Frontal cortex (tissue), 4 donors: ENCODE data around the gene CUEDC2. TPM values are rescaled to one million over a fixed set of nuclear protein-coding genes. Genes with fewer than 3 reads are reported as not detected.

Source experiments
- DNase-seq, 2 donors: peaks; one replicate each; pipeline ENCODE4 v3.0.0; 2012; ENCODE audit warnings: low spot score in 2 of 2
- FAIRE-seq: peaks from 2 replicates; lab custom pipeline; 2012; peaks lifted over from hg19 to GRCh38; lab: Jason Lieb, UNC
- total RNA-seq: library from RNA; depleted of rRNA; stranded (reverse); fragments of >200 nt; gene quantifications from one replicate; pipeline ENCODE4 v1.2.3, GENCODE V29; 2014
- donor health status: control.
- donor health status: control.
- donor health status: control.

CUEDC2 gene
- total RNA-seq, 1 donor from 2014 or later, result 53.0 TPM

DNA sequence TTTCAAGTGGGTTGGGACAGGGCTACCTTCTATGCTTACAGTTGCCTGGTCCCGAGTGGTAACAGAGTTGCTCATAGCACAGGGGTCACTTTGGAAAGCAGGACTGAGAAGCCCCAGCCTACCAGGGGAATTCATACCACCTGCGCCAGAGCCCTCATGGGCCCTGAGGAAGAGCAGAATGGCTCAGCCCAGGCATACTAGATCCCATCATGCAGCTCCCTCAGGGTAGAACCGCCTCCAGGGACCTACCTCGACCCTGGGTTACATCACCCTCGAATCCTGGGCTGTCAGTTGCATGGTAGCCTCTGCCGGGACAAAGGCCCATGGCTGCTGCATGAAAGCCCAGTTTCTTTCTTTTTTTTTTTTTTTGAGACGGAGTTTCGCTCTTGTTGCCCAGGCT lies 2.9 kb downstream of the CUEDC2 start:
- no peak for FAIRE-seq

GRCh38 chr10:102426803-102427287 lies 5.5 kb downstream of the CUEDC2 start:
- no peak for FAIRE-seq
- DNase-seq, result no peak

More for the DNA sequence above, 2.9 kb downstream of the CUEDC2 start:
- DNase-seq, result no peak

DNA sequence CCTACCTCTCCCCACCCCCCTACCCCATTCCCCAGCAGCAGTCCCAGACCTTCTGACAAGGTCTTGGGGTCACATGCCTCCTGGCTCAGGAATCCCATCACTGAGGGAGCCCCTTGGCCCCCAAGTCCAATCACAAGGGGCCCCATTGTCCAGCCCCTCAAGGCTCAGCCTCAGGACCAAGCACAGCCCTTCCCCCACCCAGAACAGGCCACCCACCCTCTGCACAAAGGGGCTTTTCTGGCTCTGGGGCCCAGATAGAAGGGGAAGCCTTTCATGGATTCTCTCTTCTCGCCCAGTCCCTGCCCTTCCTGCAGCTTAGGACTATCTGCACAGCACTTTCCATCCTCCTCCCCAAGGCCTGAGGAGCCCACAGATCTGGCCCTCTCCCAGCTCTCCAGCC lies 6.9 kb downstream of the CUEDC2 start:
- DNase-seq, result no peak
- no peak for FAIRE-seq

DNA sequence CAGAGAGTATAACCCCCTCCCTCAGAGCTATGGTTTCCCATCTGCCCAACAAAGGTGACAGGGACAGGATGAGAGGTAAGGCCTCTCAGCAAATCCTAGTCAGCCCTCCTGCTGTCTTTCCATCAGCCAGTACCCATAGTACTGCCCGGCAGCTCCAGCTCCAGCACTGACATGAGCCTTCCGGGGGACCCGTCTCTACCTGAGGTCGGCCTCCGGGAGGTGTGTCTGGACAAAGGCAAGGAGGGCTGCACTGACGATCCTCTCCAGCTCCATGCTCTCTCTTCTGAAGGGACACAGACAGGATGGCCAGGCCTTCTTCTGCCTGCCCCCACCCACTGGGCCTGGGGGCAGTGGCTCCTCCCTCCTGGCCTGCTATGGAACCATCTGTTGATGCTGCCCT lies 7.5 kb downstream of the CUEDC2 start:
- DNase-seq (no peak), FAIRE-seq (no peak)

DNA sequence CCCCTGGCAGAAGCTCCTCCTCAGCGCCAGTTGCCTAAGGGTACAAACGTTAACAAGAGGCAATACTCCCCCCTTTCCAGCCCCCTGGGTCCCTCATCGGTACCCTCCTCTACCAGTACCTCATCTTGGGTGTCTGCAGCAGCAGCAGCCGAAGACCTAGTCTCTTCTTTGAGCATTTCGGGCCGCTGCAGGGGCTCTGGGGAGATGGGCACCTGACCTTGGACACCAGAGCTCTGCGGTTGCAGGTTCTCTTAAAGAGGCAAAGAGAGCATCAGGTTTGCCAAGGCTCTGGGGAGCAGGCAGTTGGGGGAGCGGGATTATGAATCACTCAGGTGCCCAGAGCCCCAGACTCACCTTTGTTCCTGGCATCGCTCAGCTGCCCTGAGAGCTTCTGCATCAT lies 8.2 kb downstream of the CUEDC2 start:
- FAIRE-seq (no peak), DNase-seq (no peak)

- FAIRE-seq, result no peak
These were observed 8.9 kb downstream of the CUEDC2 start for GRCh38 chr10:102423372-102423968.

DNA sequence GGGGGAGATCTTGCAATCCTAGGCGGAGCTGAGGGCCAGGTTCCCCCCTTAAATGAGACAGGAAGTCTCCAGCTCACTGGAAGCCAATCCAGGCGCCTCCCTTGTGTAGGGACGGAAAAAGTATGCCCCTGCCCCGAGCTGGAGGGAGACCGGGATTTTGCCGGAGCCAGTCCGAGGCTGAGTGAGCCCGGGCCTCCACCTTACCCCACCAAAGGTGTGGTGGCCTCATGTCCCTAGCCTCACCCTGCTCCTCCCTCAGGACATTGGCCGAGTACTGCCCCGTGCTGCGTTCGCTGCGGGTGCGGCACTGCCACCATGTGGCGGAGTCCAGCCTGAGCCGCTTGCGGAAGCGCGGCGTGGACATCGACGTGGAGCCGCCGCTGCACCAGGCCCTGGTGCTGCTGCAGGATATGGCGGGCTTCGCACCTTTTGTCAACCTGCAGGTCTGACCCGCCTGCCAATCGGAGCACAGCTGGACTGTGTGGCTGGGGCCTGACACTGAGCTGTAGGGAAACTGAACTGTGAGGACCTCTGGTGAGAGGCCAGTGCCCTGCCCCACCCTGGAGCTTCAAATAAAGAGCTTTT lies 9.7 kb downstream of the CUEDC2 start:
- DNase-seq (peak; percentile 71 to 77), FAIRE-seq (no peak)

More at GRCh38 chr10:102423372-102423968, 8.9 kb downstream of the CUEDC2 start:
- no peak for DNase-seq

GRCh38 chr10:102421757-102422512 lies 10.4 kb downstream of the CUEDC2 start:
- DNase-seq, result peak in 1 of 2 donors; percentile 17
- FAIRE-seq, result no peak

GRCh38 chr10:102421507-102421756 lies 10.9 kb downstream of the CUEDC2 start:
- FAIRE-seq (no peak), DNase-seq (no peak)

DNA sequence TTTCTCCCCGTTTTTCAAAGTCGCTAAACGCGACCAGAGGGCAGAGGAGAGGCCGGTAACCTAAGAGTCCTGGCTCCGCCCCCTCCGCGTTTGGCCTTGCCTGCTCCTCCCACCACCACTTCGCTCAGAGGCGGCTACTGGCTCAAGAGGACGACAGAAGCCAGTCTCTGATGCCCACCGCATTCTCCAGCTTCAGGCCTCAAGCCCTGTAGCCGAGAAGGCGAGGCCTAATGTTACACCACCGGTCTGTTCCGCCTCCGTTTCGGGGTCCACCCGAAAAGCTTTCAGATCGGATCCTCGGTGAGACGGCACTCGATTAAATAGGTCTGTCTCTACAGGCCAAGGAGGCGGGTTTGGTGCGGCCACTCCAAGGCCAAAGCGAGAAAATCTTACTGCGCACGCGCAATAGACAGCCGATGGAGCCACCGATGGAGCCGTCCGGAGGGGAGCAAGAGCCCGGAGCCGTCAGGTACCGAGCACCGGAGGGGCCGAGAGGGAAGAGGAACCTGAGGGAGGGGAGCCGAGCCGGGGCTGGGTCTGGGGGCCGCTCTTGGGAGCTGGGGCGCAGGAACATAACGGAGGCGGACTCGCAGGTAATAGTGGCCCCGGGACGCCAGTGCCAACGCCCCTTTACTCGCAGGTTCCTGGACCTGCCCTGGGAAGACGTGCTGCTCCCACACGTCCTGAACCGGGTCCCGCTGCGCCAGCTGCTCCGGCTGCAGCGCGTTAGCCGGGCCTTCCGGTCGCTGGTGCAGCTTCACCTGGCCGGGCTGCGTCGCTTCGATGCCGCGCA lies 11.5 kb downstream of the CUEDC2 start, which contains the start of gene FBXL15:
TSS of gene FBXL15 (plus strand) at position 123 of the 793 bp plus-strand sequence. CDS start at position 417, 294 bp downstream.
- DNase-seq (peak; percentile 93 to 97), FAIRE-seq (no peak)

DNA sequence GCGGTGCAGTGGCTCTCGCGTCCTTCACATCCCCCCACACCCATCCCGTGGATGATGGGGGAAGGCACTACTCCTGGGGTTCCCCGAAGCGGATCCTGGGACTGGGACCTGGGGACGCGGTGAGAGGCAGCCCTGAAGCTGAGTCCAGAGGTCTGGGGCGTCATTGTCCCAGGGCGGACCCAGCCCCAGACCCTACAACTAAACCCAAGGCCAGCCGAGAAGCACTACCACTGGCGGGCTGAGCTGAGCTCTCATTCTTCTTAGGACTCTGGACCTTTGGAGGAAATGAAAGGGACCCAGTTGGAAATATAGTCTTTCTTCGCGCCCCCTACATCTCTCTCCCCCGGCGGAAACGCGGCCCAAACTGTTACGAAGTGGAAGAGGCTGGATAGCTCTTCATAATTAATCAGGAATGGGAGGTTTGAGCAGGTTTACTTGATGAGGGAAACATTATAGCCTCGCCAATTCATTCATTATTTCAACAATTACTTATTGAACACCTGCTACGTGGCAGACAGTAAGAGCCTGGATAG lies 12.1 kb downstream of the CUEDC2 start:
- DNase-seq, result no peak
- no peak for FAIRE-seq

DNA sequence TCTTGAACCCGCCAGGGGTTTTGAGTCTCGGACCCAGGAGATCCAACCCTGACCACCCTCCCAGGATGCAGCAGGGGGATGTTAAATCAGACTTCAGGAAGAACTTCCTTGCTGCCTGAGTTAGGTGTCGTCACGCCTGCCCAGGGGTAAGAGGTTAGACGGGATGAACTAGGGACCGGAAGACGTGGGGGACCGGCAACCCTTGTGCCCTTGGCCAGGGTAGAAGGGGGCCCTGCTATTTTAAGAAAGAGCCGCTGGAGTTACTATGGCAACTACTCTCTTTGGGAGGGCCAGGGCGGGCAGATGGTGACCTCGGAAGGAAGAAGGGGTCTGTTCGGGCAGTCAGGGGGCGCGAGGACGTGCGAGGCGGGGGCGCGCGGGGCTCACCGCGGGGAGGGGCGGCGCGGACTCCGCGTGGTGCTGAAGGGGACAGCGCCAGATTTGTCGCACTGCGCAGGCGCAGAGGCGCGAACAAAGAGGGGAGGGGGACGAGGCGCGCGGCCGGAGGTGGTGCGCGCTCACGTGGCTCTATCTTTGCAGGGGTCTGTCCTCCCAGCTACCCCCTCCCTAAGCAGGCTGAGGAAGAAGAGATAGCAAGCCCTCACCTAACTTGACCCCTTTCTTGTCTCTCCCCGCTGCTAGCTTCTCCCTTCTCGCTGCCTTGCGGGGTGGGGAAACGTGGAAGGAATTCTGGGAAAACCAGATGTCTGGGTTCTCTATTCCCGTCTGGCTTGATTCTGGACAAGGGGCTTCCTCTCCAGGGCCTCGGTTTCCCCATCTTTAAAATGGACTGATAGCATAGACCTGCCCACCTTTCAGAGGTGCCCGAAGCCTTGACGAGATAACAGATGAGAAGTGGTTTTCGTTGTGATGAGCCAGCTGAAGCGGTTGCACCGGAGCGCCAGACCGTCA lies 12.8 kb downstream of the CUEDC2 start:
- DNase-seq (peak; percentile 87 to 90), FAIRE-seq (no peak)

DNA sequence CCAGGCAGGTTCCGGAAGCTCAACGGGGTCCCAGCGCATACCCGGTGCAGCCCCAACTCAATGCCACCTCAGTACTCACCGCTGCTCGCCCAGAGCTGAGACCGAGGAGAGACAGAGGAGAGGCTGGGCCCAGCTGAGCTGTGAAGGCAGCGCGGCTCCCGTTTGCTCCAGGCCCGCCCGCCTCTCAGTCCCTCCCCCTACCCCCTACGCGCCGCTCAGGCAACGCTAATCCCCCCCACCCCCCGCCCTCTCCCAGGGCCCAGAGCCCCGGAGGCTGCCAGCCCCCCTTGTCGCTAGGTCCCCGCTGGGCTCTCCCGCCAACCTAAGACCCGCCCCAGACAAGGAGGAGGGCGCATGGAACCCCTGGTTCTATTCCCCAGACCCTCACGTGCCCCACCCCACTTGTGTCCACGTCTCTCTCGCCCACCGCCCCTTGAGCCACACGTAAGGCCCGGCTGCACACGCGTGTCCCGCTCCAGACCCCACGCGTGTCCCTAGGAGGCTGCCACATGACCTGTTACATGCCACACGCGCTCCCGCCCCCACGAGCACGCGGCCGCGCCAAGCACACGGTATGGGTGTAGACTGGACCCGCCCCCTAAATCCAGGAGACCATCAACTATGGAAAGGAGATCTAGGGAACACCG lies 13.6 kb downstream of the CUEDC2 start, which contains the start of gene PSD:
TSS of gene PSD (minus strand) at position 164 of the 647 bp plus-strand sequence. CDS start 1,747 bp downstream, outside the sequence.
- DNase-seq (peak in 1 of 2 donors; percentile 54), FAIRE-seq (no peak)

DNA sequence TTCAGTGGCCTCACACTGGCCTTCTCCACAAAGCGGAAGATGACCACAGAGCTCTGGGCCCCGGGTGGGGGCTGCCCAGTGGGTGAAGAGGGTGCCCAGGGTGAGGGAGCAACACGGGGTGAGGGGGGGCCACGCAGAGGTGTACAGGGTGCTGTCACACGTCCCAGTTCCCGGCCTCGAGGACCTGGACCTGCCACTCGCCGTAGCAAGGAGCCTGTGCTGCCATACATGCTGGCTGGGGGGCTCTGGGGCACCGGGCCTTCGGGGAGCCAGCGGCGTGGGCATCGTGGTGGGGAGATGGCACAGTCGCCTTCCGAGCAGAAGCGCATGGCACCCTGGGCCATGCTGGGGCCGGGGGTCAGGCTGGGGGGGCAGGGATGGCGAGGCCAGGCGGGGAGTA lies 15.7 kb downstream of the CUEDC2 start:
- FAIRE-seq, result no peak

GRCh38 chr10:102416283-102416682 lies 16.1 kb downstream of the CUEDC2 start:
- FAIRE-seq, result no peak
- no peak for DNase-seq

More for the DNA sequence above, 15.7 kb downstream of the CUEDC2 start:
- no peak for DNase-seq

- peak in 1 of 2 donors; percentile 20 for DNase-seq
- no peak for FAIRE-seq
These were observed 17.6 kb downstream of the CUEDC2 start for GRCh38 chr10:102414749-102415148.

GRCh38 chr10:102413806-102414561 lies 18.4 kb downstream of the CUEDC2 start:
- DNase-seq (no peak), FAIRE-seq (no peak)
